Loucy (cell line): Measurements from ENCODE around the gene PARP15.

Experiments used
- EZH2phosphoT487 ChIP-seq: fragments of 200-600 bp; IDR thresholded peaks from 2 replicates; pipeline ENCODE4 v1.6.1; 2018; ENCODE audit warnings: antibody characterized with exemption, mild to moderate bottlenecking, moderate library complexity, borderline replicate concordance
- TF ChIP-seq, protein P1 (sequence below): fragments of 200-600 bp; sonication (generic); conservative IDR thresholded peaks from 2 replicates; pipeline ENCODE4 v1.5.1; 2014; ENCODE audit warnings: mild to moderate bottlenecking, antibody characterized with exemption, low read length

DNA sequence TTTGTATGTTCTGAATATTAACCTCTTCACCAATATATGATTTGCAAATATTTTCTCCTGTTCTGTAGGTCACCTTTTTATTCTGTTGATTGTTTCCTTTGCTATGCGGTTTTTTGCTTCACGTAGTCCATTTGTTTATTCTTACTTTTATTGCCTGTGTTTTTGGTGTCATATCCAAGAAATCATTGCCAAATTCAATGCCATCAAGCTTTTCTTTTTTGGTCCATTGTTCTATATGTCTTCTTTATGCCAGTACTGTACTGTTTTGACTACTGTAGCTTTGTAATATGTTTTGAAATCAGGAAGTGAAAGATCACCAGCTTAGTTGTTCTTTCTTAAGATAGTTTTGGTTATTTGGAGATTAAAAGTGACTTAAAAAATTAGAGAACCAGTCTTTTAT, 4.2 kb downstream of the PARP15 start:
- TF ChIP-seq, protein P1, sequence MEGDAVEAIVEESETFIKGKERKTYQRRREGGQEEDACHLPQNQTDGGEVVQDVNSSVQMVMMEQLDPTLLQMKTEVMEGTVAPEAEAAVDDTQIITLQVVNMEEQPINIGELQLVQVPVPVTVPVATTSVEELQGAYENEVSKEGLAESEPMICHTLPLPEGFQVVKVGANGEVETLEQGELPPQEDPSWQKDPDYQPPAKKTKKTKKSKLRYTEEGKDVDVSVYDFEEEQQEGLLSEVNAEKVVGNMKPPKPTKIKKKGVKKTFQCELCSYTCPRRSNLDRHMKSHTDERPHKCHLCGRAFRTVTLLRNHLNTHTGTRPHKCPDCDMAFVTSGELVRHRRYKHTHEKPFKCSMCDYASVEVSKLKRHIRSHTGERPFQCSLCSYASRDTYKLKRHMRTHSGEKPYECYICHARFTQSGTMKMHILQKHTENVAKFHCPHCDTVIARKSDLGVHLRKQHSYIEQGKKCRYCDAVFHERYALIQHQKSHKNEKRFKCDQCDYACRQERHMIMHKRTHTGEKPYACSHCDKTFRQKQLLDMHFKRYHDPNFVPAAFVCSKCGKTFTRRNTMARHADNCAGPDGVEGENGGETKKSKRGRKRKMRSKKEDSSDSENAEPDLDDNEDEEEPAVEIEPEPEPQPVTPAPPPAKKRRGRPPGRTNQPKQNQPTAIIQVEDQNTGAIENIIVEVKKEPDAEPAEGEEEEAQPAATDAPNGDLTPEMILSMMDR: no peak
- TF ChIP-seq EZH2phosphoT487: no peak
